MM.1S (cell line): ENCODE measurements around the gene PCSK1N.

Experiments
- DNase-seq: peaks from one replicate; pipeline ENCODE4 v3.0.0-alpha.2; 2015
- H2AFZ ChIP-seq: fragments of 300-600 bp; sonication (generic); 2 replicates; pipeline ENCODE4 v1.6.0; 2016; ENCODE audit warnings: antibody characterized with exemption, low read length
- H3F3A ChIP-seq: fragments of 300-600 bp; sonication (generic); 2 replicates; pipeline ENCODE4 v1.6.1; 2016; ENCODE audit warnings: mild to moderate bottlenecking, antibody characterized with exemption, low read length, moderate library complexity, mixed read lengths; ENCODE audit not compliant: insufficient read depth
- H3K27ac ChIP-seq: fragments of 300-600 bp; sonication (generic); 2 replicates; pipeline ENCODE4 v1.5.1; 2016; ENCODE audit warnings: mild to moderate bottlenecking, low read length
- H3K27me3 ChIP-seq: fragments of 300-600 bp; sonication (generic); replicated peaks from 2 replicates; pipeline ENCODE4 v1.6.0; 2016; ENCODE audit warnings: low read length; ENCODE audit not compliant: insufficient read depth
- H3K36me3 ChIP-seq: fragments of 300-600 bp; sonication (generic); replicated peaks from 2 replicates; pipeline ENCODE4 v1.6.1; 2016; ENCODE audit warnings: mild to moderate bottlenecking, low read length, mixed read lengths; ENCODE audit not compliant: insufficient read depth
- H3K4me1 ChIP-seq: fragments of 300-600 bp; sonication (generic); 2 replicates; pipeline ENCODE4 v1.6.1; 2016; ENCODE audit warnings: low read length, mixed read lengths
- H3K4me2 ChIP-seq: fragments of 300-600 bp; sonication (generic); 2 replicates; pipeline ENCODE4 v1.6.0; 2016; ENCODE audit warnings: low read depth, low read length
- H3K4me3 ChIP-seq: fragments of 300-600 bp; sonication (generic); 2 replicates; pipeline ENCODE4 v1.5.1; 2016; ENCODE audit warnings: low read length, mixed read lengths
- H3K79me2 ChIP-seq: fragments of 300-600 bp; sonication (generic); 2 replicates; pipeline ENCODE4 v1.6.1; 2016; ENCODE audit warnings: mixed run types, low read length, mixed read lengths
- H3K9ac ChIP-seq: fragments of 300-600 bp; sonication (generic); 2 replicates; pipeline ENCODE4 v1.6.1; 2016; ENCODE audit warnings: low read length, mixed read lengths
- H3K9me2 ChIP-seq: fragments of 300-600 bp; sonication (generic); replicated peaks from 2 replicates; pipeline ENCODE4 v1.6.1; 2016; ENCODE audit warnings: mild to moderate bottlenecking, low read length, mixed read lengths; ENCODE audit not compliant: insufficient read depth
- H3K9me3 ChIP-seq: fragments of 300-600 bp; sonication (generic); replicated peaks from 2 replicates; pipeline ENCODE4 v1.6.1; 2016; ENCODE audit warnings: mild to moderate bottlenecking, low read length, mixed read lengths; ENCODE audit not compliant: insufficient read depth
- H4K20me1 ChIP-seq: fragments of 300-600 bp; sonication (generic); 2 replicates; pipeline ENCODE4 v1.6.1; 2016; ENCODE audit warnings: mild to moderate bottlenecking, low read length, moderate library complexity, mixed read lengths; ENCODE audit not compliant: insufficient read depth
- EZH2 ChIP-seq: fragments of 300-600 bp; sonication (generic); optimal IDR thresholded peaks from 2 replicates; pipeline ENCODE3; 2017; ENCODE audit warnings: low read depth, mild to moderate bottlenecking, antibody characterized with exemption, low read length, mixed read lengths
- EZH2phosphoT487 ChIP-seq: fragments of 300-600 bp; sonication (generic); IDR thresholded peaks from 2 replicates; pipeline ENCODE4 v1.6.1; 2018; ENCODE audit warnings: antibody characterized with exemption, low read length
- TF ChIP-seq, protein P1 (sequence below): fragments of 300-600 bp; sonication (generic); IDR thresholded peaks from 2 replicates; pipeline ENCODE4 v1.5.1; 2016; ENCODE audit warnings: antibody characterized with exemption, low read length, mixed read lengths

The PCSK1N gene

DNA sequence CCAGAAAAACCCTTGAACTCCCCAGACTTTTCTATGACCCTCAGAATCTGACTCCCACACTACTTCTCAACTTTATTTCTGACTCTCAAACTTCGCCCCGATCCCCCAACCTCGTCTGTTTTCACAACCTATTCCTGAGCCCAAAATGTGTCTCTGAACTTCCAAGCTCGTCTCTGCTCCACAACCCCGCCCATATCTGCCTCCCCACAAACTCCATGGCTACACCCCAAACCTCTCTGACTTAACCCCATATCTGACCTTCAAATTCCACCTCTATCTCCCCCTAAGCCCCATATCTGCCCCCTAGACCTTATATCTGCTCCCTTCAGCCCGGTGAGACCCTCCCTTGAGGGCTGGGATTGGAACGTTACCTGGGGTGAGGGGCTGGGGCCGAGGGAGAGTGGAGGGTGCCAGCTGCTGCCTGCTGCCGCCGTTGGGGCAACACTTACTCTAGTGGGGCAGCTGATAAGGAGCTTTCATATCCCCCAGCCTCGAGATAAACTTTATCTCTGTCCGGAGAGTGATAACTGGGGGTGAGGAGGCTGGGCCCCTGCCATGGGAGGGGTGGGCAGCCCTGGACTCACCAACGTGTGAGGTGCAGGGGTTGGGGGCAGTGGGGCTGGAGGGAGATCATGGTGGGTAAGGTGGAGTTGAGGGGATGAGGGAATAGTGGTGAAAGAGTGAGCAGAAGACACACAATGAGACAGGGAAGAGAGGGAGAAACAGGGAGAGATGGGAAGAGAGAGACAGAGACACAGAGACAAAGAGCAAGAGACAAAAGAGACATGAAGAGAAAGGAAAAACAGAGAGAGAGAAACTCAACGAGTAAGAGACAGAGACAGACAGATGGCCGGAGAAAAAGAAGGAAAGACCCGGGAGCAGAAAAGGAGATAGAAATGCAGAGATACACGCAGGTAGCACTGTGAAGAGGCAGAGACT, 47.6 kb downstream of the PCSK1N start:
- H3K27ac ChIP-seq, result no peak overlapping the region
- DNase-seq, result no peak
- H3K9ac ChIP-seq, result no peak overlapping the region
- no peak overlapping the region for H2AFZ ChIP-seq
- no peak for TF ChIP-seq EZH2phosphoT487
- TF ChIP-seq EZH2, result no peak
- TF ChIP-seq, protein P1, sequence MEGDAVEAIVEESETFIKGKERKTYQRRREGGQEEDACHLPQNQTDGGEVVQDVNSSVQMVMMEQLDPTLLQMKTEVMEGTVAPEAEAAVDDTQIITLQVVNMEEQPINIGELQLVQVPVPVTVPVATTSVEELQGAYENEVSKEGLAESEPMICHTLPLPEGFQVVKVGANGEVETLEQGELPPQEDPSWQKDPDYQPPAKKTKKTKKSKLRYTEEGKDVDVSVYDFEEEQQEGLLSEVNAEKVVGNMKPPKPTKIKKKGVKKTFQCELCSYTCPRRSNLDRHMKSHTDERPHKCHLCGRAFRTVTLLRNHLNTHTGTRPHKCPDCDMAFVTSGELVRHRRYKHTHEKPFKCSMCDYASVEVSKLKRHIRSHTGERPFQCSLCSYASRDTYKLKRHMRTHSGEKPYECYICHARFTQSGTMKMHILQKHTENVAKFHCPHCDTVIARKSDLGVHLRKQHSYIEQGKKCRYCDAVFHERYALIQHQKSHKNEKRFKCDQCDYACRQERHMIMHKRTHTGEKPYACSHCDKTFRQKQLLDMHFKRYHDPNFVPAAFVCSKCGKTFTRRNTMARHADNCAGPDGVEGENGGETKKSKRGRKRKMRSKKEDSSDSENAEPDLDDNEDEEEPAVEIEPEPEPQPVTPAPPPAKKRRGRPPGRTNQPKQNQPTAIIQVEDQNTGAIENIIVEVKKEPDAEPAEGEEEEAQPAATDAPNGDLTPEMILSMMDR, result no peak
- no peaks in the 10 kb centered on the region for H3K36me3 ChIP-seq
- H3K79me2 ChIP-seq, result no peaks in the 10 kb centered on the region
- no peaks in the 10 kb centered on the region for H3K9me3 ChIP-seq
- H4K20me1 ChIP-seq, result no peaks in the 10 kb centered on the region
- no peaks in the 10 kb centered on the region for H3F3A ChIP-seq
- H3K27me3 ChIP-seq, result no peaks in the 10 kb centered on the region
- H3K4me2 ChIP-seq, result no peak overlapping the region
- H3K4me1 ChIP-seq, result no peaks in the 10 kb centered on the region
- no peaks in the 10 kb centered on the region for H3K9me2 ChIP-seq
- H3K4me3 ChIP-seq, result no peak overlapping the region

- no peaks in the 10 kb centered on the region for H3K9me3 ChIP-seq
- H3K79me2 ChIP-seq, result no peaks in the 10 kb centered on the region
- no peak overlapping the region for H3K4me2 ChIP-seq
- H3K4me1 ChIP-seq, result no peaks in the 10 kb centered on the region
- H3F3A ChIP-seq, result no peaks in the 10 kb centered on the region
- no peaks in the 10 kb centered on the region for H3K27me3 ChIP-seq
- H3K4me3 ChIP-seq, result no peak overlapping the region
- TF ChIP-seq EZH2phosphoT487 (no peak), EZH2 (no peak)
- TF ChIP-seq, protein P1, result no peak
- H3K9ac ChIP-seq, result no peak overlapping the region
- no peaks in the 10 kb centered on the region for H3K9me2 ChIP-seq
- no peak overlapping the region for H2AFZ ChIP-seq
- no peak for DNase-seq
- H3K36me3 ChIP-seq, result no peaks in the 10 kb centered on the region
- no peak overlapping the region for H3K27ac ChIP-seq
- H4K20me1 ChIP-seq, result no peaks in the 10 kb centered on the region
Measured at GRCh38 chrX:48786825-48787504, 48.4 kb downstream of the PCSK1N start.

GRCh38 chrX:48786341-48786800, 49.0 kb downstream of the PCSK1N start, which contains the start of gene GATA1:
GATA1 (plus strand) TSS chrX:48786590; CDS start chrX:48791110, 4,520 bp downstream.
- Histone ChIP-seq H3K4me1 (no peaks in the 10 kb centered on the region), H3F3A (no peaks in the 10 kb centered on the region), H3K27me3 (no peaks in the 10 kb centered on the region), H3K79me2 (no peaks in the 10 kb centered on the region), H3K9me2 (no peaks in the 10 kb centered on the region), H3K9ac (no peak within 1 kb of the TSS), H3K4me2 (no peak within 1 kb of the TSS), H3K36me3 (no peaks in the 10 kb centered on the region), H2AFZ (no peak within 1 kb of the TSS), H3K9me3 (no peaks in the 10 kb centered on the region), H3K4me3 (no peak within 1 kb of the TSS), H4K20me1 (no peaks in the 10 kb centered on the region), H3K27ac (no peak within 1 kb of the TSS)
- DNase-seq, result no peak
- no peak for TF ChIP-seq EZH2
- TF ChIP-seq EZH2phosphoT487, result no peak
- TF ChIP-seq, protein P1, result no peak
